HEK293 (cell line): ENCODE data around the gene DUXA.

Experiments
- CTCF ChIA-PET: fragments of 350-600 bp; formaldehyde crosslinking; extraction: SDS; loops from one replicate; lab custom pipeline; 2021; ENCODE audit warnings: antibody characterized with exemption; lab: Yijun Ruan, JAX
- POLR2A ChIA-PET: fragments of 300-600 bp; formaldehyde crosslinking; extraction: SDS; loops from one replicate; lab custom pipeline; 2020; ENCODE audit warnings: antibody characterized with exemption, inconsistent platforms; lab: Yijun Ruan, JAX
- H3K27ac ChIP-seq: fragments of 200-500 bp; sonication (Bioruptor generic); 2 replicates; pipeline ENCODE4 v1.5.1; 2014; ENCODE audit warnings: low read depth, low read length, control low read depth, inconsistent platforms; ENCODE audit errors: extremely low read depth
- H3K36me3 ChIP-seq, 2 experiments: fragments of 200-500 bp in 1 of 2; sonication (Bioruptor generic) in 1 of 2; 1 replicate in 1 of 2; 2 replicates in 1 of 2; pipeline ENCODE4 v1.5.1; 2014 to 2017; ENCODE audit warnings: inconsistent platforms in 2 of 2, low read length in 2 of 2; ENCODE audit not compliant: control insufficient read depth in 2 of 2, insufficient read depth in 1 of 2
- H3K4me1 ChIP-seq: fragments of 200-500 bp; sonication (Bioruptor generic); 2 replicates; pipeline ENCODE4 v1.5.1; 2014; ENCODE audit warnings: mild to moderate bottlenecking, low read length, inconsistent platforms; ENCODE audit not compliant: control insufficient read depth, insufficient read depth
- H3K4me3 ChIP-seq: 2 replicates; pipeline ENCODE4 v1.5.1; 2011; ENCODE audit warnings: low read depth, mild to moderate bottlenecking, control low read depth, low read length, moderate library complexity
- H3K9me3 ChIP-seq: fragments of 200-500 bp; sonication (Bioruptor generic); 2 replicates; pipeline ENCODE4 v1.5.1; 2014; ENCODE audit warnings: low read depth, low read length, inconsistent platforms; ENCODE audit not compliant: control insufficient read depth, insufficient read depth
- BCL6B ChIP-seq: fragments of 450-650 bp; formaldehyde crosslinking; IDR thresholded peaks from 2 replicates; pipeline ENCODE4 v1.5.1; 2017; ENCODE audit warnings: missing biosample characterization, missing genetic modification characterization
- GLIS1 ChIP-seq: fragments of 450-650 bp; formaldehyde crosslinking; IDR thresholded peaks from 2 replicates; pipeline ENCODE4 v1.5.1; 2016; ENCODE audit warnings: missing biosample characterization, missing genetic modification characterization
- HOXA7 ChIP-seq: sonication (generic); formaldehyde crosslinking; IDR thresholded peaks from 2 replicates; pipeline ENCODE4 v1.8.1; 2022; ENCODE audit warnings: missing genetic modification reagents, borderline replicate concordance
- PRDM6 ChIP-seq: fragments of 450-650 bp; formaldehyde crosslinking; IDR thresholded peaks from 2 replicates; pipeline ENCODE4 v1.5.1; 2017; ENCODE audit warnings: missing biosample characterization, missing genetic modification characterization
- TCF7L2 ChIP-seq: IDR thresholded peaks from 2 replicates; pipeline ENCODE4 v1.6.1; 2011; ENCODE audit warnings: low read depth, mild to moderate bottlenecking, inconsistent platforms, low read length, moderate library complexity, borderline replicate concordance
- TRIM28 ChIP-seq: IDR thresholded peaks from 2 replicates; pipeline ENCODE4 v1.6.1; 2011; ENCODE audit warnings: low read length, control low read depth, borderline replicate concordance
- ZBTB21 ChIP-seq: fragments of 450-650 bp; formaldehyde crosslinking; IDR thresholded peaks from 2 replicates; pipeline ENCODE4 v1.5.1; 2017; ENCODE audit warnings: missing biosample characterization, missing genetic modification characterization
- ZFP37 ChIP-seq: fragments of 450-650 bp; formaldehyde crosslinking; IDR thresholded peaks from 2 replicates; pipeline ENCODE4 v1.5.1; 2016; ENCODE audit warnings: missing biosample characterization, missing genetic modification characterization
- ZNF138 ChIP-seq: fragments of 450-650 bp; formaldehyde crosslinking; IDR thresholded peaks from 2 replicates; pipeline ENCODE4 v1.5.1; 2016; ENCODE audit warnings: missing biosample characterization, missing genetic modification characterization, borderline replicate concordance
- ZNF211 ChIP-seq: fragments of 450-650 bp; formaldehyde crosslinking; IDR thresholded peaks from 2 replicates; pipeline ENCODE4 v1.5.1; 2016; ENCODE audit warnings: low read depth, missing biosample characterization, missing genetic modification characterization
- ZNF335 ChIP-seq: fragments of 450-650 bp; formaldehyde crosslinking; conservative IDR thresholded peaks from 2 replicates; pipeline ENCODE4 v1.5.1; 2016; ENCODE audit warnings: missing biosample characterization, missing genetic modification characterization
- ZNF473 ChIP-seq: fragments of 450-650 bp; formaldehyde crosslinking; IDR thresholded peaks from 2 replicates; pipeline ENCODE4 v1.5.1; 2017; ENCODE audit warnings: missing biosample characterization, missing genetic modification characterization
- ZNF610 ChIP-seq: fragments of 450-650 bp; formaldehyde crosslinking; IDR thresholded peaks from 2 replicates; pipeline ENCODE4 v1.5.1; 2016; ENCODE audit warnings: missing biosample characterization, missing genetic modification characterization, borderline replicate concordance
- ZSCAN16 ChIP-seq: fragments of 450-650 bp; formaldehyde crosslinking; IDR thresholded peaks from 2 replicates; pipeline ENCODE4 v1.5.1; 2016; ENCODE audit warnings: missing biosample characterization, missing genetic modification characterization
- ZSCAN5A ChIP-seq: fragments of 450-650 bp; formaldehyde crosslinking; IDR thresholded peaks from 2 replicates; pipeline ENCODE4 v1.5.1; 2016; ENCODE audit warnings: missing biosample characterization, missing genetic modification characterization
- TF ChIP-seq, protein P1 (sequence below): fragments of 450-650 bp; formaldehyde crosslinking; IDR thresholded peaks from 2 replicates; pipeline ENCODE4 v1.5.1; 2016; ENCODE audit warnings: missing biosample characterization, missing genetic modification characterization
- TF ChIP-seq, protein P2 (sequence below): fragments of 450-650 bp; formaldehyde crosslinking; IDR thresholded peaks from 2 replicates; pipeline ENCODE4 v1.5.1; 2016; ENCODE audit warnings: missing biosample characterization, missing genetic modification characterization, low read depth
- TF ChIP-seq, protein P3 (sequence below): fragments of 450-650 bp; formaldehyde crosslinking; IDR thresholded peaks from 2 replicates; pipeline ENCODE4 v1.5.1; 2016; ENCODE audit warnings: missing biosample characterization, missing genetic modification characterization
- TF ChIP-seq, protein P4 (sequence below): fragments of 450-650 bp; formaldehyde crosslinking; IDR thresholded peaks from 2 replicates; pipeline ENCODE4 v1.5.1; 2016; ENCODE audit warnings: missing biosample characterization, missing genetic modification characterization

Gene DUXA

DNA sequence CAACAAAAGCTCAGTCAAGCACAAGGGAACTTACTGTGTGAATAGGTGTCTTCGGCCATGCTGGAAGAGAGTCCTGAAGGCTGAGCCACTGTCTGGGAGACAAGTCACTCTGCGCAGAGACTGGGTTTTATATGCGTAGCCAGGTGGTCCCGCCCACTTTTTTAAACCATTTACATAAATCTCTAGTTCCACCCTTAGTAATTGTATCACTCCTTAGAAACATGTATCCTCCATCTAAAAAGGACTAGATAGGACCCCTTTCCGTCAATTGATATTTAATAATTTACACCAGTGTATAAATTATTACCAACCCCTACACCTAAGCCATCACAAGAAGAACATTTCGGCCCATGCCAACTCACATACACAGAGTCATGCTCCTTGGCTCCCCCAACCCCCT, at the start of gene DUXA:
Gene DUXA, minus strand, starts transcription at position 101 of the 400 bp plus-strand sequence. Its CDS starts 42 bp downstream, at position 59.
- CTCF ChIA-PET: no interaction called here
- no peak within 1 kb of the TSS for H3K27ac ChIP-seq
- POLR2A ChIA-PET: no interaction called here

More for the DNA sequence above, at the start of gene DUXA:
- Histone ChIP-seq H3K4me1 (no peaks in the 10 kb centered on the region), H3K9me3 (no peaks in the 10 kb centered on the region), H3K36me3 (no peaks in the 10 kb centered on the region), H3K4me3 (no peak within 1 kb of the TSS)
- TF ChIP-seq, protein P1, sequence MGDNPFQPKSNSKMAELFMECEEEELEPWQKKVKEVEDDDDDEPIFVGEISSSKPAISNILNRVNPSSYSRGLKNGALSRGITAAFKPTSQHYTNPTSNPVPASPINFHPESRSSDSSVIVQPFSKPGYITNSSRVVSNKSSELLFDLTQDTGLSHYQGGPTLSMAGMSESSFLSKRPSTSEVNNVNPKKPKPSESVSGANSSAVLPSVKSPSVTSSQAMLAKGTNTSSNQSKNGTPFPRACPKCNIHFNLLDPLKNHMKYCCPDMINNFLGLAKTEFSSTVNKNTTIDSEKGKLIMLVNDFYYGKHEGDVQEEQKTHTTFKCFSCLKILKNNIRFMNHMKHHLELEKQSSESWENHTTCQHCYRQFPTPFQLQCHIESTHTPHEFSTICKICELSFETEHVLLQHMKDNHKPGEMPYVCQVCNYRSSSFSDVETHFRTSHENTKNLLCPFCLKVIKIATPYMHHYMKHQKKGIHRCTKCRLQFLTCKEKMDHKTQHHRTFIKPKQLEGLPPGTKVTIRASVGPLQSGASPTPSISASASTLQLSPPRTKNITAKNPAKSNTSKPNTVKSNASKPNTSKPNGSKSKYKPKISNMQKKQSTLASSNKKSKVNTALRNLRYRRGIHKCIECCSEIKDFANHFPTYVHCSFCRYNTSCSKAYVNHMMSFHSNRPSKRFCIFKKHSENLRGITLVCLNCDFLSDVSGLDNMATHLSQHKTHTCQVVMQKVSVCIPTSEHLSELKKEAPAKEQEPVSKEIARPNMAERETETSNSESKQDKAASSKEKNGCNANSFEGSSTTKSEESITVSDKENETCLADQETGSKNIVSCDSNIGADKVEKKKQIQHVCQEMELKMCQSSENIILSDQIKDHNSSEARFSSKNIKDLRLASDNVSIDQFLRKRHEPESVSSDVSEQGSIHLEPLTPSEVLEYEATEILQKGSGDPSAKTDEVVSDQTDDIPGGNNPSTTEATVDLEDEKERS (tag by site-specific recombination): no peak
- TF ChIP-seq ZNF473 (no peak), ZNF138 (tag by site-specific recombination) (no peak), PRDM6 (tag by site-specific recombination) (no peak), ZNF610 (tag by site-specific recombination) (no peak), TCF7L2 (no peak), ZFP37 (tag by site-specific recombination) (no peak), ZNF335 (tag by site-specific recombination) (no peak), TRIM28 (no peak), ZNF211 (tag by site-specific recombination) (no peak), GLIS1 (no peak), BCL6B (tag by site-specific recombination) (no peak), ZSCAN16 (tag by site-specific recombination) (no peak), ZSCAN5A (no peak), HOXA7 (CRISPR knock-in tag) (no peak), ZBTB21 (tag by site-specific recombination) (no peak)
- TF ChIP-seq, protein P2, sequence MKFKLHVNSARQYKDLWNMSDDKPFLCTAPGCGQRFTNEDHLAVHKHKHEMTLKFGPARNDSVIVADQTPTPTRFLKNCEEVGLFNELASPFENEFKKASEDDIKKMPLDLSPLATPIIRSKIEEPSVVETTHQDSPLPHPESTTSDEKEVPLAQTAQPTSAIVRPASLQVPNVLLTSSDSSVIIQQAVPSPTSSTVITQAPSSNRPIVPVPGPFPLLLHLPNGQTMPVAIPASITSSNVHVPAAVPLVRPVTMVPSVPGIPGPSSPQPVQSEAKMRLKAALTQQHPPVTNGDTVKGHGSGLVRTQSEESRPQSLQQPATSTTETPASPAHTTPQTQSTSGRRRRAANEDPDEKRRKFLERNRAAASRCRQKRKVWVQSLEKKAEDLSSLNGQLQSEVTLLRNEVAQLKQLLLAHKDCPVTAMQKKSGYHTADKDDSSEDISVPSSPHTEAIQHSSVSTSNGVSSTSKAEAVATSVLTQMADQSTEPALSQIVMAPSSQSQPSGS: no peak
- TF ChIP-seq, protein P3, sequence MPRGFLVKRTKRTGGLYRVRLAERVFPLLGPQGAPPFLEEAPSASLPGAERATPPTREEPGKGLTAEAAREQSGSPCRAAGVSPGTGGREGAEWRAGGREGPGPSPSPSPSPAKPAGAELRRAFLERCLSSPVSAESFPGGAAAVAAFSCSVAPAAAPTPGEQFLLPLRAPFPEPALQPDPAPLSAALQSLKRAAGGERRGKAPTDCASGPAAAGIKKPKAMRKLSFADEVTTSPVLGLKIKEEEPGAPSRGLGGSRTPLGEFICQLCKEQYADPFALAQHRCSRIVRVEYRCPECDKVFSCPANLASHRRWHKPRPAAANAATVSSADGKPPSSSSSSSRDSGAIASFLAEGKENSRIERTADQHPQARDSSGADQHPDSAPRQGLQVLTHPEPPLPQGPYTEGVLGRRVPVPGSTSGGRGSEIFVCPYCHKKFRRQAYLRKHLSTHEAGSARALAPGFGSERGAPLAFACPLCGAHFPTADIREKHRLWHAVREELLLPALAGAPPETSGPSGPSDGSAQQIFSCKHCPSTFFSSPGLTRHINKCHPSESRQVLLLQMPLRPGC (tag by site-specific recombination): no peak
- TF ChIP-seq, protein P4, sequence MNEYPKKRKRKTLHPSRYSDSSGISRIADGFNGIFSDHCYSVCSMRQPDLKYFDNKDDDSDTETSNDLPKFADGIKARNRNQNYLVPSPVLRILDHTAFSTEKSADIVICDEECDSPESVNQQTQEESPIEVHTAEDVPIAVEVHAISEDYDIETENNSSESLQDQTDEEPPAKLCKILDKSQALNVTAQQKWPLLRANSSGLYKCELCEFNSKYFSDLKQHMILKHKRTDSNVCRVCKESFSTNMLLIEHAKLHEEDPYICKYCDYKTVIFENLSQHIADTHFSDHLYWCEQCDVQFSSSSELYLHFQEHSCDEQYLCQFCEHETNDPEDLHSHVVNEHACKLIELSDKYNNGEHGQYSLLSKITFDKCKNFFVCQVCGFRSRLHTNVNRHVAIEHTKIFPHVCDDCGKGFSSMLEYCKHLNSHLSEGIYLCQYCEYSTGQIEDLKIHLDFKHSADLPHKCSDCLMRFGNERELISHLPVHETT (tag by site-specific recombination): no peak
